ENCODE measurements around the gene EZH1. TPM values are rescaled to one million over a fixed set of nuclear protein-coding genes. Genes with fewer than 3 reads are reported as not detected.
A peak's percentile ranks its signal among the peaks of the same experiment; 100 is the strongest.

The EZH1 gene
- total RNA-seq, 4 donors from 2014 or later, result 32.7 to 71.9 (median 43.9) TPM

- DNase-seq (ENCODE audit: low spot score in 2 of 2), result no peak
- intact Hi-C loops (cut with DNase I; ENCODE audit: low total_unique reads), result loop anchor here (10.0 kb wide), 1 partner anchor 111 kb away; the partner anchor contains the start of gene PSMC3IP
- no peak for TF ChIP-seq CTCF (IDR thresholded peaks at IDR 0.05)
- WGBS, 2 donors, result 80 to 82% methylated on average over 14 of the region's 14 CpGs
- no peak overlapping the region for H3K4me3 ChIP-seq (ENCODE audit: low read depth, poor library complexity, severe bottlenecking)
Measured at GRCh38 chr17:42685831-42686230, 59.0 kb downstream of the EZH1 start.

GRCh38 chr17:42684929-42685556, 59.8 kb downstream of the EZH1 start:
- no peak for DNase-seq (ENCODE audit: low spot score in 2 of 2)
- no peak for TF ChIP-seq CTCF (IDR thresholded peaks at IDR 0.05)
- no peak for TF ChIP-seq POLR2A (IDR thresholded peaks at IDR 0.05)
- intact Hi-C loops (cut with DNase I; ENCODE audit: low total_unique reads), result loop anchor here (10.0 kb wide), 1 partner anchor 110 kb away; the partner anchor contains the start of gene PSMC3IP
- 86 to 91% methylated on average over 46 to 50 of the region's 50 CpGs for WGBS, 2 donors
- H3K4me3 ChIP-seq (ENCODE audit: low read depth, poor library complexity, severe bottlenecking), result no peak overlapping the region

- WGBS, 2 donors, result 9 to 41% methylated on average over 16 to 25 of the region's 25 CpGs
- intact Hi-C loops (cut with DNase I; ENCODE audit: low total_unique reads), result loop anchor here (10.0 kb wide), 1 partner anchor 109 kb away; the partner anchor contains the start of gene PSMC3IP
- H3K4me3 ChIP-seq (ENCODE audit: low read depth, poor library complexity, severe bottlenecking), result no peak overlapping the region
- peak in 1 of 2 donors; percentile 87 for DNase-seq (ENCODE audit: low spot score in 2 of 2)
- TF ChIP-seq CTCF (IDR thresholded peaks at IDR 0.05) (no peak), POLR2A (IDR thresholded peaks at IDR 0.05) (no peak)
Measured at GRCh38 chr17:42683407-42684034, 61.3 kb downstream of the EZH1 start.

- WGBS, 2 donors, result 0 to 1% methylated on average over 31 to 33 of the region's 34 CpGs
- TF ChIP-seq CTCF (IDR thresholded peaks at IDR 0.05) (no peak), POLR2A (IDR thresholded peaks at IDR 0.05) (no peak)
- H3K4me3 ChIP-seq (ENCODE audit: low read depth, poor library complexity, severe bottlenecking), result no peak overlapping the region
- DNase-seq (ENCODE audit: low spot score in 2 of 2), result peak in 1 of 2 donors; percentile 90
- intact Hi-C loops (cut with DNase I; ENCODE audit: low total_unique reads), result loop anchor here (10.0 kb wide), 1 partner anchor 108 kb away; the partner anchor contains the start of gene PSMC3IP
Measured at GRCh38 chr17:42682722-42683403, 62.0 kb downstream of the EZH1 start.

- TF ChIP-seq CTCF (IDR thresholded peaks at IDR 0.05), result no peak
- TF ChIP-seq POLR2A (IDR thresholded peaks at IDR 0.05), result no peak
- H3K4me3 ChIP-seq (ENCODE audit: low read depth, poor library complexity, severe bottlenecking), result no peak within 1 kb of the TSS
- intact Hi-C loops (cut with DNase I; ENCODE audit: low total_unique reads), result loop anchor here (10.0 kb wide), 1 partner anchor 107 kb away; the partner anchor contains the start of gene PSMC3IP
- DNase-seq (ENCODE audit: low spot score in 2 of 2), result peak in 1 of 2 donors; percentile 93
- 10 to 12% methylated on average over 22 of the region's 22 CpGs for WGBS, 2 donors
Measured at GRCh38 chr17:42681976-42682721, 62.7 kb downstream of the EZH1 start, which contains the start of gene CNTNAP1. CNTNAP1 (plus strand) TSS chr17:42682531; CDS start chr17:42682830, 299 bp downstream.
